Measurements from ENCODE around the gene YARS1. TPM values are rescaled to one million over a fixed set of nuclear protein-coding genes. Genes with fewer than 3 reads are reported as not detected.

YARS1 gene
- total RNA-seq, 4 donors from 2014 or later = 23.9 to 54.5 (median 33.8) TPM

- Histone ChIP-seq H3K4me1 (no peaks in the 10 kb centered on the region), H3K27ac (no peak overlapping the region), H3K27me3 (no peaks in the 10 kb centered on the region), H3K4me3 (no peak overlapping the region), H3K9me3 (no peaks in the 10 kb centered on the region), H3K36me3 (peaks cover 0 to 26% (median 9%) of the 10 kb centered on the region in 4 donors)
- in situ Hi-C loops (cut with MboI; ENCODE audit: low pct_ligation_motif_present in 1 of 4, low pct_unique_long_range_greater_than_20kb in 1 of 4, low sequenced_read_pairs in 3 of 4) = loop anchor here in 1 of 4 donors (10.0 kb wide), 1 partner anchor 155 kb away; the partner anchor contains the start of gene SYNC
- TF ChIP-seq CTCF (IDR thresholded peaks at IDR 0.05) = no peak
- intact Hi-C loops (cut with DNase I; ENCODE audit: low total_unique reads) = no loop called here
- DNase-seq = no peak
- WGBS, 2 donors (ENCODE audit: low coverage in 1 of 2) = 86 to 95% methylated on average over 1 to 2 of the region's 2 CpGs
Measured at GRCh38 chr1:32859915-32860314, 42.8 kb upstream of the YARS1 start.

GRCh38 chr1:32858791-32859190, 41.6 kb upstream of the YARS1 start:
- H3K4me1 ChIP-seq = no peaks in the 10 kb centered on the region
- DNase-seq = no peak
- TF ChIP-seq EP300 (IDR thresholded peaks at IDR 0.05; ENCODE audit: low read depth) (no peak), POLR2AphosphoS5 (IDR thresholded peaks at IDR 0.05) (no peak), POLR2A (IDR thresholded peaks at IDR 0.05) (no peak), CTCF (IDR thresholded peaks at IDR 0.05) (no peak)
- no peaks in the 10 kb centered on the region for H3K27me3 ChIP-seq
- intact Hi-C loops (cut with DNase I; ENCODE audit: low total_unique reads) (no loop called here), in situ Hi-C loops (cut with MboI; ENCODE audit: low pct_ligation_motif_present in 1 of 4, low pct_unique_long_range_greater_than_20kb in 1 of 4, low sequenced_read_pairs in 3 of 4) (no loop called here)
- H3K36me3 ChIP-seq = peaks cover 0 to 33% (median 9%) of the 10 kb centered on the region in 4 donors
- H3K4me3 ChIP-seq = no peak overlapping the region
- H3K9me3 ChIP-seq = no peaks in the 10 kb centered on the region
- H3K27ac ChIP-seq = no peak overlapping the region
- WGBS, 2 donors (ENCODE audit: low coverage in 1 of 2) = 93 to 94% methylated on average over 6 to 7 of the region's 7 CpGs

- in situ Hi-C loops (cut with MboI; ENCODE audit: low pct_ligation_motif_present in 1 of 4, low pct_unique_long_range_greater_than_20kb in 1 of 4, low sequenced_read_pairs in 3 of 4) (no loop called here), intact Hi-C loops (cut with DNase I; ENCODE audit: low total_unique reads) (no loop called here)
- H3K36me3 ChIP-seq = peaks cover 0 to 35% (median 13%) of the 10 kb centered on the region in 4 donors
- H3K27me3 ChIP-seq = no peaks in the 10 kb centered on the region
- WGBS, 2 donors (ENCODE audit: low coverage in 1 of 2) = 86 to 94% methylated on average over 2 of the region's 2 CpGs
- no peak overlapping the region for H3K27ac ChIP-seq
- no peak for DNase-seq
- no peak overlapping the region for H3K4me3 ChIP-seq
- no peak for TF ChIP-seq POLR2A (IDR thresholded peaks at IDR 0.05)
- no peak for TF ChIP-seq POLR2AphosphoS5 (IDR thresholded peaks at IDR 0.05)
- no peaks in the 10 kb centered on the region for H3K9me3 ChIP-seq
- H3K4me1 ChIP-seq = no peaks in the 10 kb centered on the region
Measured at GRCh38 chr1:32858136-32858535, 41.0 kb upstream of the YARS1 start.

GRCh38 chr1:32855861-32856617, 38.9 kb upstream of the YARS1 start:
- Histone ChIP-seq H3K27ac (peak overlapping the region in 1 of 4 donors; percentile 12), H3K4me1 (no peaks in the 10 kb centered on the region), H3K36me3 (peaks cover 0 to 37% (median 14%) of the 10 kb centered on the region in 4 donors), H3K27me3 (no peaks in the 10 kb centered on the region), H3K9me3 (no peaks in the 10 kb centered on the region), H3K4me3 (no peak overlapping the region)
- in situ Hi-C loops (cut with MboI; ENCODE audit: low pct_ligation_motif_present in 1 of 4, low pct_unique_long_range_greater_than_20kb in 1 of 4, low sequenced_read_pairs in 3 of 4) = no loop called here
- intact Hi-C loops (cut with DNase I; ENCODE audit: low total_unique reads) = no loop called here
- WGBS, 2 donors (ENCODE audit: low coverage in 1 of 2) = 55 to 71% methylated on average over 13 of the region's 13 CpGs
- DNase-seq = no peak
- TF ChIP-seq POLR2A (IDR thresholded peaks at IDR 0.05) (no peak), CTCF (IDR thresholded peaks at IDR 0.05) (no peak)

Measured in transverse colon (tissue), 4 donors.